DND-41 (cell line): ENCODE results near the gene ME3.
"Not testable (repeated sequence)": the region's sequence is repeated elsewhere in the genome, so short reads cannot be mapped to it uniquely, and the experiment has no call there.

Source experiments
- ATAC-seq: fragments of 200-7000 bp; cut with Tn5 transposase; 3 replicates; pipeline ENCODE4 v1.9.1; 2021; ENCODE audit warnings: low read depth; ENCODE audit not compliant: insufficient read depth
- DNase-seq: peaks from one replicate; pipeline ENCODE4 v3.0.0-alpha.2; 2020
- H2AFZ ChIP-seq: 2 replicates; pipeline ENCODE4 v1.6.0; 2012; ENCODE audit warnings: low read depth, low read length
- H3K27ac ChIP-seq: 2 replicates; pipeline ENCODE4 v1.5.1; 2012; ENCODE audit warnings: low read length, inconsistent platforms
- H3K27me3 ChIP-seq: fragments of 200-600 bp; sonication (generic); 2 replicates; pipeline ENCODE4 v1.6.0; 2012; ENCODE audit warnings: low read length, mild to moderate bottlenecking, inconsistent platforms; ENCODE audit not compliant: insufficient read depth, poor library complexity
- H3K36me3 ChIP-seq: 2 replicates; pipeline ENCODE4 v1.5.1; 2012; ENCODE audit warnings: low read length, inconsistent platforms; ENCODE audit not compliant: insufficient read depth
- H3K4me1 ChIP-seq: 2 replicates; pipeline ENCODE4 v1.5.1; 2012; ENCODE audit warnings: mild to moderate bottlenecking, low read length; ENCODE audit not compliant: insufficient read depth
- H3K4me2 ChIP-seq: 2 replicates; pipeline ENCODE4 v1.6.0; 2012; ENCODE audit warnings: mild to moderate bottlenecking, moderate library complexity, low read length, inconsistent platforms; ENCODE audit not compliant: insufficient read depth
- H3K4me3 ChIP-seq, 2 experiments: fragments of 200-600 bp in 1 of 2; shearing (Covaris generic) in 1 of 2; 2 replicates each; pipeline ENCODE4 v1.5.1; 2012 to 2016; ENCODE audit warnings: inconsistent platforms in 2 of 2, low read length in 2 of 2, mild to moderate bottlenecking in 2 of 2, low read depth in 1 of 2, moderate library complexity in 1 of 2
- H3K79me2 ChIP-seq: 2 replicates; pipeline ENCODE4 v1.6.0; 2012; ENCODE audit warnings: low read length, inconsistent platforms; ENCODE audit not compliant: insufficient read depth
- H3K9ac ChIP-seq: 2 replicates; pipeline ENCODE4 v1.6.0; 2012; ENCODE audit warnings: low read depth, mild to moderate bottlenecking, inconsistent platforms, low read length, moderate library complexity
- H3K9me3 ChIP-seq: 2 replicates; pipeline ENCODE4 v1.5.1; 2012; ENCODE audit warnings: low read length, moderate library complexity, mild to moderate bottlenecking, inconsistent platforms; ENCODE audit not compliant: insufficient read depth, severe bottlenecking
- H4K20me1 ChIP-seq: 2 replicates; pipeline ENCODE4 v1.6.0; 2012; ENCODE audit warnings: low read length; ENCODE audit not compliant: insufficient read depth
- CTCF ChIP-seq: IDR thresholded peaks from 2 replicates; pipeline ENCODE4 v1.5.1; 2012; ENCODE audit warnings: borderline replicate concordance, low read length, moderate library complexity, mild to moderate bottlenecking; ENCODE audit not compliant: poor library complexity, severe bottlenecking; ENCODE audit errors: extremely low read depth
- EZH2 ChIP-seq: IDR thresholded peaks from 3 replicates; pipeline ENCODE4 v1.6.1; 2012; ENCODE audit warnings: borderline replicate concordance, low read depth, mild to moderate bottlenecking, moderate library complexity, low read length, inconsistent platforms; ENCODE audit not compliant: severe bottlenecking

The ME3 gene

GRCh38 chr11:86623041-86623621 is 49.3 kb downstream of the ME3 start:
- no peaks in the 10 kb centered on the region for H3K79me2 ChIP-seq
- no peaks in the 10 kb centered on the region for H4K20me1 ChIP-seq
- no peak overlapping the region for H2AFZ ChIP-seq
- H3K9ac ChIP-seq, result no peak overlapping the region
- H3K4me1 ChIP-seq, result no peaks in the 10 kb centered on the region
- no peaks in the 10 kb centered on the region for H3K27me3 ChIP-seq
- H3K4me2 ChIP-seq, result no peak overlapping the region
- no peak for DNase-seq
- no peaks in the 10 kb centered on the region for H3K36me3 ChIP-seq
- no peak for ATAC-seq
- H3K27ac ChIP-seq, result no peak overlapping the region
- H3K9me3 ChIP-seq, result no peaks in the 10 kb centered on the region
- no peak for TF ChIP-seq CTCF
- TF ChIP-seq EZH2, result no peak
- no peak overlapping the region for H3K4me3 ChIP-seq

- Histone ChIP-seq H3K9ac (no peak overlapping the region), H3K27ac (no peak overlapping the region), H3K9me3 (no peaks in the 10 kb centered on the region), H3K4me2 (no peak overlapping the region), H3K27me3 (no peaks in the 10 kb centered on the region), H2AFZ (no peak overlapping the region), H3K4me3 (no peak overlapping the region), H4K20me1 (no peaks in the 10 kb centered on the region), H3K36me3 (no peaks in the 10 kb centered on the region), H3K79me2 (no peaks in the 10 kb centered on the region), H3K4me1 (no peaks in the 10 kb centered on the region)
- no peak for ATAC-seq
- TF ChIP-seq EZH2 (no peak), CTCF (no peak)
- DNase-seq, result no peak
These were observed 50.6 kb downstream of the ME3 start for GRCh38 chr11:86621854-86622253.

GRCh38 chr11:86620891-86621521 is 51.4 kb downstream of the ME3 start:
- no peak for TF ChIP-seq EZH2
- TF ChIP-seq CTCF, result no peak
- H3K27ac ChIP-seq, result no peak overlapping the region
- no peak overlapping the region for H3K4me3 ChIP-seq
- no peaks in the 10 kb centered on the region for H3K9me3 ChIP-seq
- no peaks in the 10 kb centered on the region for H3K27me3 ChIP-seq
- H3K4me2 ChIP-seq, result no peak overlapping the region
- no peak overlapping the region for H2AFZ ChIP-seq
- H3K4me1 ChIP-seq, result no peaks in the 10 kb centered on the region
- ATAC-seq, result no peak
- no peaks in the 10 kb centered on the region for H4K20me1 ChIP-seq
- no peaks in the 10 kb centered on the region for H3K36me3 ChIP-seq
- H3K79me2 ChIP-seq, result no peaks in the 10 kb centered on the region
- DNase-seq, result no peak
- no peak overlapping the region for H3K9ac ChIP-seq

- H3K4me3 ChIP-seq, H3K9ac ChIP-seq, H3K4me1 ChIP-seq, H2AFZ ChIP-seq, H3K9me3 ChIP-seq, ATAC-seq, H3K4me2 ChIP-seq, DNase-seq, H3K27ac ChIP-seq, H3K79me2 ChIP-seq, H4K20me1 ChIP-seq, H3K27me3 ChIP-seq, H3K36me3 ChIP-seq: not testable (repeated sequence)
These were observed 53.0 kb downstream of the ME3 start for GRCh38 chr11:86619428-86619827.
